DND-41 (cell line): ENCODE data around the gene SEMA5A.

Experiments
- ATAC-seq: fragments of 200-7000 bp; cut with Tn5 transposase; 3 replicates; pipeline ENCODE4 v1.9.1; 2021; ENCODE audit warnings: low read depth; ENCODE audit not compliant: insufficient read depth
- DNase-seq: peaks from one replicate; pipeline ENCODE4 v3.0.0-alpha.2; 2020
- H2AFZ ChIP-seq: 2 replicates; pipeline ENCODE4 v1.6.0; 2012; ENCODE audit warnings: low read depth, low read length
- H3K27ac ChIP-seq: 2 replicates; pipeline ENCODE4 v1.5.1; 2012; ENCODE audit warnings: low read length, inconsistent platforms
- H3K27me3 ChIP-seq: fragments of 200-600 bp; sonication (generic); 2 replicates; pipeline ENCODE4 v1.6.0; 2012; ENCODE audit warnings: low read length, mild to moderate bottlenecking, inconsistent platforms; ENCODE audit not compliant: insufficient read depth, poor library complexity
- H3K36me3 ChIP-seq: 2 replicates; pipeline ENCODE4 v1.5.1; 2012; ENCODE audit warnings: low read length, inconsistent platforms; ENCODE audit not compliant: insufficient read depth
- H3K4me1 ChIP-seq: 2 replicates; pipeline ENCODE4 v1.5.1; 2012; ENCODE audit warnings: mild to moderate bottlenecking, low read length; ENCODE audit not compliant: insufficient read depth
- H3K4me2 ChIP-seq: 2 replicates; pipeline ENCODE4 v1.6.0; 2012; ENCODE audit warnings: mild to moderate bottlenecking, moderate library complexity, low read length, inconsistent platforms; ENCODE audit not compliant: insufficient read depth
- H3K4me3 ChIP-seq, 2 experiments: fragments of 200-600 bp in 1 of 2; shearing (Covaris generic) in 1 of 2; 2 replicates each; pipeline ENCODE4 v1.5.1; 2012 to 2016; ENCODE audit warnings: inconsistent platforms in 2 of 2, low read length in 2 of 2, mild to moderate bottlenecking in 2 of 2, low read depth in 1 of 2, moderate library complexity in 1 of 2
- H3K79me2 ChIP-seq: 2 replicates; pipeline ENCODE4 v1.6.0; 2012; ENCODE audit warnings: low read length, inconsistent platforms; ENCODE audit not compliant: insufficient read depth
- H3K9ac ChIP-seq: 2 replicates; pipeline ENCODE4 v1.6.0; 2012; ENCODE audit warnings: low read depth, mild to moderate bottlenecking, inconsistent platforms, low read length, moderate library complexity
- H3K9me3 ChIP-seq: 2 replicates; pipeline ENCODE4 v1.5.1; 2012; ENCODE audit warnings: low read length, moderate library complexity, mild to moderate bottlenecking, inconsistent platforms; ENCODE audit not compliant: insufficient read depth, severe bottlenecking
- H4K20me1 ChIP-seq: 2 replicates; pipeline ENCODE4 v1.6.0; 2012; ENCODE audit warnings: low read length; ENCODE audit not compliant: insufficient read depth
- CTCF ChIP-seq: IDR thresholded peaks from 2 replicates; pipeline ENCODE4 v1.5.1; 2012; ENCODE audit warnings: borderline replicate concordance, low read length, moderate library complexity, mild to moderate bottlenecking; ENCODE audit not compliant: poor library complexity, severe bottlenecking; ENCODE audit errors: extremely low read depth
- EZH2 ChIP-seq: IDR thresholded peaks from 3 replicates; pipeline ENCODE4 v1.6.1; 2012; ENCODE audit warnings: borderline replicate concordance, low read depth, mild to moderate bottlenecking, moderate library complexity, low read length, inconsistent platforms; ENCODE audit not compliant: severe bottlenecking

Gene SEMA5A

GRCh38 chr5:9351546-9351945 is 194.3 kb downstream of the SEMA5A start:
- Histone ChIP-seq H3K27me3 (no peaks in the 10 kb centered on the region), H3K9me3 (no peaks in the 10 kb centered on the region), H3K4me1 (no peaks in the 10 kb centered on the region), H3K79me2 (no peaks in the 10 kb centered on the region), H3K4me3 (no peak overlapping the region), H3K27ac (no peak overlapping the region), H3K4me2 (no peak overlapping the region), H3K9ac (no peak overlapping the region), H4K20me1 (no peaks in the 10 kb centered on the region), H3K36me3 (no peaks in the 10 kb centered on the region), H2AFZ (no peak overlapping the region)
- TF ChIP-seq EZH2 (no peak), CTCF (no peak)
- no peak for ATAC-seq
- no peak for DNase-seq

- no peak overlapping the region for H3K4me3 ChIP-seq
- H3K4me1 ChIP-seq, result no peaks in the 10 kb centered on the region
- no peaks in the 10 kb centered on the region for H3K79me2 ChIP-seq
- H3K4me2 ChIP-seq, result no peak overlapping the region
- ATAC-seq (no peak), DNase-seq (no peak)
- H3K9ac ChIP-seq, result no peak overlapping the region
- no peaks in the 10 kb centered on the region for H3K36me3 ChIP-seq
- H2AFZ ChIP-seq, result no peak overlapping the region
- no peaks in the 10 kb centered on the region for H4K20me1 ChIP-seq
- no peaks in the 10 kb centered on the region for H3K9me3 ChIP-seq
- no peak overlapping the region for H3K27ac ChIP-seq
- H3K27me3 ChIP-seq, result no peaks in the 10 kb centered on the region
- TF ChIP-seq EZH2 (no peak), CTCF (no peak)
Observed at GRCh38 chr5:9350301-9350797, 195.5 kb downstream of the SEMA5A start.

- Histone ChIP-seq H3K4me3 (no peak overlapping the region), H3K9ac (no peak overlapping the region), H3K36me3 (no peaks in the 10 kb centered on the region), H3K4me2 (no peak overlapping the region), H3K9me3 (no peaks in the 10 kb centered on the region), H3K27ac (no peak overlapping the region), H3K4me1 (no peaks in the 10 kb centered on the region), H3K27me3 (peaks cover 2% of the 10 kb centered on the region), H4K20me1 (no peaks in the 10 kb centered on the region), H3K79me2 (no peaks in the 10 kb centered on the region), H2AFZ (no peak overlapping the region)
- no peak for ATAC-seq
- no peak for DNase-seq
- TF ChIP-seq EZH2, result no peak
- no peak for TF ChIP-seq CTCF
Observed at GRCh38 chr5:9348401-9348996, 197.4 kb downstream of the SEMA5A start.
